ENCODE data around the gene SGF29. TPM values are rescaled to one million over a fixed set of nuclear protein-coding genes. Genes with fewer than 3 reads are reported as not detected.
A peak's percentile ranks its signal among the peaks of the same experiment; 100 is the strongest.

SGF29 gene
- polyA plus RNA-seq, 3 donors: 14.0 to 24.3 (median 18.8) TPM

- H3K4me1 ChIP-seq (ENCODE audit: control insufficient read depth in 1 of 2, insufficient read depth in 2 of 2, low read length in 2 of 2): peaks cover 12 to 14% of the 10 kb centered on the region in 2 donors
These were observed 50.5 kb downstream of the SGF29 start for GRCh38 chr16:28604186-28604565.

GRCh38 chr16:28606291-28607115, 52.8 kb downstream of the SGF29 start:
- H3K79me2 ChIP-seq (ENCODE audit: insufficient read depth, low read length): peaks cover 31% of the 10 kb centered on the region
- no peak overlapping the region for H2AFZ ChIP-seq (ENCODE audit: insufficient read depth, low read depth, low read length, poor library complexity, severe bottlenecking)
- no peaks in the 10 kb centered on the region for H3K9me3 ChIP-seq (replicated peaks in 1 of 2; ENCODE audit: control insufficient read depth in 1 of 2, insufficient read depth in 1 of 2, low read length in 2 of 2)
- Mint-ChIP-seq H3K4me1 (peaks cover 47% of the 10 kb centered on the region), H3K27me3 (ENCODE audit: low read depth in 3 of 3) (peaks cover 1 to 3% (median 1%) of the 10 kb centered on the region in 3 donors), H3K36me3 (peaks cover 46 to 57% of the 10 kb centered on the region in 2 donors), H3K9me3 (no peaks in the 10 kb centered on the region), H3K4me3 (no peak overlapping the region), H3K27ac (peak overlapping the region in 3 of 7 donors; percentile 3 to 54 (median 15))
- no peak overlapping the region for H3K4me3 ChIP-seq (replicated peaks in 1 of 3; ENCODE audit: low read depth in 2 of 3, low read length in 3 of 3)
- WGBS (ENCODE audit: insufficient coverage): 68% methylated on average over 5 of the region's 16 CpGs
- H3K27ac ChIP-seq (ENCODE audit: low read depth in 1 of 2, low read length in 2 of 2): no peak overlapping the region
- no peak overlapping the region for H3K4me2 ChIP-seq (replicated peaks; ENCODE audit: extremely low read depth, low read length, poor library complexity, severe bottlenecking)
- peaks cover 18 to 28% of the 10 kb centered on the region in 2 donors for H3K36me3 ChIP-seq (replicated peaks in 1 of 2; ENCODE audit: control insufficient read depth in 1 of 2, insufficient read depth in 2 of 2, low read length in 2 of 2)
- peaks cover 30 to 35% of the 10 kb centered on the region in 2 donors for H3K4me1 ChIP-seq (ENCODE audit: control insufficient read depth in 1 of 2, insufficient read depth in 2 of 2, low read length in 2 of 2)
- H3K9ac ChIP-seq (ENCODE audit: insufficient read depth, low read length, poor library complexity, severe bottlenecking): no peak overlapping the region
- no peak for TF ChIP-seq CTCF (IDR thresholded peaks at IDR 0.05)
- intact Hi-C loops (cut with micrococcal nuclease): no loop called here
- peaks cover 18% of the 10 kb centered on the region for H4K20me1 ChIP-seq (ENCODE audit: insufficient read depth, low read length)
- DNase-seq: no peak
- H3K27me3 ChIP-seq (ENCODE audit: control insufficient read depth in 2 of 2, insufficient read depth in 2 of 2, low read length in 2 of 2): no peaks in the 10 kb centered on the region

More at GRCh38 chr16:28604186-28604565, 50.5 kb downstream of the SGF29 start:
- Histone ChIP-seq H2AFZ (ENCODE audit: insufficient read depth, low read depth, low read length, poor library complexity, severe bottlenecking) (no peak overlapping the region), H3K36me3 (replicated peaks in 1 of 2; ENCODE audit: control insufficient read depth in 1 of 2, insufficient read depth in 2 of 2, low read length in 2 of 2) (peaks cover 18 to 28% of the 10 kb centered on the region in 2 donors), H3K27me3 (ENCODE audit: control insufficient read depth in 2 of 2, insufficient read depth in 2 of 2, low read length in 2 of 2) (no peaks in the 10 kb centered on the region), H3K27ac (ENCODE audit: low read depth in 1 of 2, low read length in 2 of 2) (no peak overlapping the region), H3K9me3 (replicated peaks in 1 of 2; ENCODE audit: control insufficient read depth in 1 of 2, insufficient read depth in 1 of 2, low read length in 2 of 2) (no peaks in the 10 kb centered on the region), H3K4me2 (replicated peaks; ENCODE audit: extremely low read depth, low read length, poor library complexity, severe bottlenecking) (no peak overlapping the region), H3K4me3 (replicated peaks in 1 of 3; ENCODE audit: low read depth in 2 of 3, low read length in 3 of 3) (no peak overlapping the region), H3K9ac (ENCODE audit: insufficient read depth, low read length, poor library complexity, severe bottlenecking) (no peak overlapping the region), H4K20me1 (ENCODE audit: insufficient read depth, low read length) (peaks cover 18% of the 10 kb centered on the region), H3K79me2 (ENCODE audit: insufficient read depth, low read length) (peaks cover 12% of the 10 kb centered on the region)
- Mint-ChIP-seq H3K27ac (peak overlapping the region in 4 of 7 donors; percentile 40 to 63 (median 54)), H3K4me1 (peaks cover 27% of the 10 kb centered on the region), H3K9me3 (no peaks in the 10 kb centered on the region), H3K36me3 (peaks cover 45 to 57% of the 10 kb centered on the region in 2 donors), H3K4me3 (no peak overlapping the region), H3K27me3 (ENCODE audit: low read depth in 3 of 3) (peaks cover 1 to 6% (median 5%) of the 10 kb centered on the region in 3 donors)
- WGBS (ENCODE audit: insufficient coverage): 97% methylated on average over 5 of the region's 8 CpGs
- TF ChIP-seq CTCF (IDR thresholded peaks at IDR 0.05): no peak
- intact Hi-C loops (cut with micrococcal nuclease): no loop called here
- DNase-seq: no peak

Data from CD14-positive monocyte (primary cell).